ENCODE results near the gene PDCD10. TPM values are rescaled to one million over a fixed set of nuclear protein-coding genes. Genes with fewer than 3 reads are reported as not detected.

The PDCD10 gene
- total and polyA plus RNA-seq, 4 donors, result 26.7 to 113 (median 51.5) TPM

- no peaks in the 10 kb centered on the region for H3K36me3 ChIP-seq (ENCODE audit: control insufficient read depth in 4 of 4, insufficient read depth in 4 of 4, low read length in 4 of 4)
- DNase-seq (no peak), ATAC-seq (ENCODE audit: insufficient read depth, low FRiP score) (no peak)
- no peak overlapping the region for H3K27ac ChIP-seq (ENCODE audit: low read depth in 1 of 2, low read length in 1 of 2)
- H3K4me3 ChIP-seq, result no peak overlapping the region
- TF ChIP-seq CTCF (IDR thresholded peaks at IDR 0.05; ENCODE audit: control extremely low read depth, extremely low read depth), result no peak
- no peaks in the 10 kb centered on the region for H3K27me3 ChIP-seq (ENCODE audit: control insufficient read depth in 3 of 3, insufficient read depth in 3 of 3, low read length in 2 of 3)
- H3K4me1 ChIP-seq (ENCODE audit: control insufficient read depth in 5 of 5, insufficient read depth in 5 of 5, low read length in 5 of 5), result peaks cover 0 to 2% (median 0%) of the 10 kb centered on the region in 5 donors
- 58 to 86% methylated on average over 1 of the region's 1 CpG for WGBS, 2 donors
- peaks cover 0 to 8% (median 2%) of the 10 kb centered on the region in 4 donors for H3K9me3 ChIP-seq (ENCODE audit: control insufficient read depth in 4 of 4, insufficient read depth in 3 of 4, low read length in 3 of 4)
- no peak overlapping the region for H3K9ac ChIP-seq (ENCODE audit: insufficient read depth in 1 of 2, low read length in 2 of 2)
Observed at GRCh38 chr3:167777356-167777755, 42.7 kb upstream of the PDCD10 start.

- H3K27me3 ChIP-seq (ENCODE audit: control insufficient read depth in 3 of 3, insufficient read depth in 3 of 3, low read length in 2 of 3), result no peaks in the 10 kb centered on the region
- 42 to 59% methylated on average over 4 of the region's 4 CpGs for WGBS, 2 donors
- no peak for ATAC-seq (ENCODE audit: insufficient read depth, low FRiP score)
- H3K36me3 ChIP-seq (ENCODE audit: control insufficient read depth in 4 of 4, insufficient read depth in 4 of 4, low read length in 4 of 4), result no peaks in the 10 kb centered on the region
- no peak for TF ChIP-seq CTCF (IDR thresholded peaks at IDR 0.05; ENCODE audit: control extremely low read depth, extremely low read depth)
- no peak for DNase-seq
- no peak overlapping the region for H3K9ac ChIP-seq (ENCODE audit: insufficient read depth in 1 of 2, low read length in 2 of 2)
- H3K4me1 ChIP-seq (ENCODE audit: control insufficient read depth in 5 of 5, insufficient read depth in 5 of 5, low read length in 5 of 5), result peaks cover 0 to 2% (median 0%) of the 10 kb centered on the region in 5 donors
- no peak overlapping the region for H3K4me3 ChIP-seq
- no peak overlapping the region for H3K27ac ChIP-seq (ENCODE audit: low read depth in 1 of 2, low read length in 1 of 2)
- H3K9me3 ChIP-seq (ENCODE audit: control insufficient read depth in 4 of 4, insufficient read depth in 3 of 4, low read length in 3 of 4), result peaks cover 0 to 8% (median 2%) of the 10 kb centered on the region in 4 donors
Observed at GRCh38 chr3:167776066-167776685, 41.5 kb upstream of the PDCD10 start.

GRCh38 chr3:167773584-167773983 is 38.9 kb upstream of the PDCD10 start:
- 58 to 69% methylated on average over 1 of the region's 1 CpG for WGBS, 2 donors
- no peak for DNase-seq
- H3K9ac ChIP-seq (ENCODE audit: insufficient read depth in 1 of 2, low read length in 2 of 2), result no peak overlapping the region

More at GRCh38 chr3:167773584-167773983, 38.9 kb upstream of the PDCD10 start:
- Histone ChIP-seq H3K36me3 (ENCODE audit: control insufficient read depth in 4 of 4, insufficient read depth in 4 of 4, low read length in 4 of 4) (no peaks in the 10 kb centered on the region), H3K4me3 (no peak overlapping the region), H3K27ac (ENCODE audit: low read depth in 1 of 2, low read length in 1 of 2) (no peak overlapping the region), H3K4me1 (ENCODE audit: control insufficient read depth in 5 of 5, insufficient read depth in 5 of 5, low read length in 5 of 5) (peaks cover 0 to 2% (median 0%) of the 10 kb centered on the region in 5 donors), H3K9me3 (ENCODE audit: control insufficient read depth in 4 of 4, insufficient read depth in 3 of 4, low read length in 3 of 4) (peaks cover 0 to 8% (median 2%) of the 10 kb centered on the region in 4 donors), H3K27me3 (ENCODE audit: control insufficient read depth in 3 of 3, insufficient read depth in 3 of 3, low read length in 2 of 3) (no peaks in the 10 kb centered on the region)
- no peak for TF ChIP-seq CTCF (IDR thresholded peaks at IDR 0.05; ENCODE audit: control extremely low read depth, extremely low read depth)
- ATAC-seq (ENCODE audit: insufficient read depth, low FRiP score), result no peak

Data from lung (tissue), 12 donors.